Measurements from ENCODE around the gene NEMP1. TPM values are rescaled to one million over a fixed set of nuclear protein-coding genes. Genes with fewer than 3 reads are reported as not detected.

The NEMP1 gene
- total and polyA plus RNA-seq, 2 of the 8 experiments (the other 6 are each of a cell fraction or from before 2014, with no cell fraction given), result 30.1 to 43.2 TPM

DNA sequence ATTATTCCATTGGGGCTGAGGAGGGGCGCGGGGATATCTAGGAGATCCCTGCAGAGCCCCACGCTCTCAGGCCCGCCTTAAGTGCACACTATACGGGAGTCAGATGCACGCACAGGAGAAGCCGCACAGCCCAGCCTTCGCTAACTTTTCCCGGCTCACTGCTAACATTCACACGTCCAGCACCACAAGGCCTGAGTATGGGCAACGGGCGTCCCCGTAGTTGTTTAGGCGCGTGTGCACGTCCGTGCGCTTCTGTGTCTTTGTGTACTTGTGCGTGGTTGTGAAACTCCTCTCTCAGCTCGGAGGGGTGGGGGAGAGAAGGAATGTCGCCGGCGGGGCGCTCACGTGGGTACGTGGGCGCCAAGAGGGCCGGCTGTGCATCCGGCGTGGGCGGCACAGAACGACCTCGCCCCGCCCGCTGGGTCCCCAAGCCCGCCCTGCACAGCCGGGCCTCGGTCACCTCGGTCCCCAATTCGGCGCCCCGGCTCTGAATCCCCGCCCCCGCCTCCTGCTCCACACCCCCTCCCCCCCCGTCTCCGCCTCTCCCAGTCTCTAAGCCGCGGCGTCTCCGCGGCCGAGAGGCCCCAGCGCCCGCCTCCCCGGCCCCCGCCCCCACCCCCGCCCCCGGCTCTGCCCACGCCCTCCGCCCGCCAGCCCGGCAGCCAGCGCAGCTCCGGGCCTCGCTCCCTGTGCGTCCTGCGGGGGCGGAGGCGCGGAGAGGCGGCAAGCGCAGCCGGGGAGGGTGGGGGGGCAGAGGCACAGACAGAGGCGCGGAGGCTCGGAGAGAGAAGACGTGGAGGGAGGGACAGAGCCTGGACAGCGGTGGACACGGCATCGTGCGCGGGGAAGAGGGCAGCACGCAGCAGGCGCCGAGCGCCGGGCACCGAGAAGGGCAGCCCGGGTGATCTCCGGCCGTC lies 10.0 kb upstream of the NEMP1 start, which contains the start of gene NAB2 (continued):
- TF ChIP-seq RNF2 (IDR thresholded peaks at IDR 0.05; ENCODE audit: borderline replicate concordance, low read depth, low read length, missing control alignments, poor library complexity, severe bottlenecking), result peak; percentile 36
- TF ChIP-seq CEBPB (IDR thresholded peaks at IDR 0.05; ENCODE audit: low read depth, low read length), result 0 out of 2 replicates have a peak, but pooled peaks have one; percentile 23
- TF ChIP-seq EP300 (IDR thresholded peaks at IDR 0.05; ENCODE audit: borderline replicate concordance in 1 of 2, low read depth in 2 of 2, low read length in 2 of 2), result no peak
- TF ChIP-seq JUN (IDR thresholded peaks at IDR 0.05; ENCODE audit: low read depth, low read length), result no peak
- TF ChIP-seq BRCA1 (IDR thresholded peaks at IDR 0.05; ENCODE audit: low read depth, low read length), result no peak
- no peak for TF ChIP-seq POU5F1 (IDR thresholded peaks at IDR 0.05; ENCODE audit: low read depth, low read length)
- no peak for TF ChIP-seq ASH2L (IDR thresholded peaks at IDR 0.05; ENCODE audit: low read length)
- no peak for TF ChIP-seq CREB1 (IDR thresholded peaks at IDR 0.05)
- no peak for TF ChIP-seq NRF1 (IDR thresholded peaks at IDR 0.05; ENCODE audit: low read depth, low read length)
- TF ChIP-seq EZH2 (IDR thresholded peaks at IDR 0.05; ENCODE audit: low read depth, low read length, severe bottlenecking), result no peak
- TF ChIP-seq SIRT6 (IDR thresholded peaks at IDR 0.05; ENCODE audit: low read length), result no peak
- TF ChIP-seq, protein P1, sequence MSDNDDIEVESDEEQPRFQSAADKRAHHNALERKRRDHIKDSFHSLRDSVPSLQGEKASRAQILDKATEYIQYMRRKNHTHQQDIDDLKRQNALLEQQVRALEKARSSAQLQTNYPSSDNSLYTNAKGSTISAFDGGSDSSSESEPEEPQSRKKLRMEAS (IDR thresholded peaks at IDR 0.05), result peak; percentile 79
- TF ChIP-seq SRF (IDR thresholded peaks at IDR 0.05; ENCODE audit: low read depth, low read length), result no peak
- TF ChIP-seq TAF7 (optimal IDR thresholded peaks at IDR 0.05; ENCODE audit: borderline replicate concordance, low read depth, low read length), result no peak
- TF ChIP-seq SP4 (IDR thresholded peaks at IDR 0.05; ENCODE audit: low read length), result no peak
- TF ChIP-seq, protein P2, sequence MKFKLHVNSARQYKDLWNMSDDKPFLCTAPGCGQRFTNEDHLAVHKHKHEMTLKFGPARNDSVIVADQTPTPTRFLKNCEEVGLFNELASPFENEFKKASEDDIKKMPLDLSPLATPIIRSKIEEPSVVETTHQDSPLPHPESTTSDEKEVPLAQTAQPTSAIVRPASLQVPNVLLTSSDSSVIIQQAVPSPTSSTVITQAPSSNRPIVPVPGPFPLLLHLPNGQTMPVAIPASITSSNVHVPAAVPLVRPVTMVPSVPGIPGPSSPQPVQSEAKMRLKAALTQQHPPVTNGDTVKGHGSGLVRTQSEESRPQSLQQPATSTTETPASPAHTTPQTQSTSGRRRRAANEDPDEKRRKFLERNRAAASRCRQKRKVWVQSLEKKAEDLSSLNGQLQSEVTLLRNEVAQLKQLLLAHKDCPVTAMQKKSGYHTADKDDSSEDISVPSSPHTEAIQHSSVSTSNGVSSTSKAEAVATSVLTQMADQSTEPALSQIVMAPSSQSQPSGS (IDR thresholded peaks at IDR 0.05; ENCODE audit: low read length), result no peak; the same call in 1 of the 2 replicates
- TF ChIP-seq TCF12 (IDR thresholded peaks at IDR 0.05; ENCODE audit: low read depth, low read length), result 0 out of 2 replicates have a peak, but pooled peaks have one; percentile 15
- 0 out of 4 replicates have a peak, but pooled peaks of 1 of the 2 experiments have one; percentile 22 for TF ChIP-seq SIN3A (conservative IDR thresholded peaks at IDR 0.05 in 1 of 2, IDR thresholded peaks at IDR 0.05 in 1 of 2; ENCODE audit: low read depth in 1 of 2, low read length in 2 of 2)
- TF ChIP-seq ZNF274 (IDR thresholded peaks at IDR 0.05; ENCODE audit: borderline replicate concordance, extremely low read depth, low read length), result no peak
- TF ChIP-seq FOSL1 (IDR thresholded peaks at IDR 0.05; ENCODE audit: insufficient read depth, low read depth, low read length), result no peak
- TF ChIP-seq EGR1 (IDR thresholded peaks at IDR 0.05; ENCODE audit: borderline replicate concordance, low read depth, low read length), result peak; percentile 86
- no peak for TF ChIP-seq BCL11A (IDR thresholded peaks at IDR 0.05; ENCODE audit: low read depth in 2 of 2, low read length in 2 of 2)
